H1 (cell line): ENCODE measurements around the gene CHD6. TPM values are rescaled to one million over a fixed set of nuclear protein-coding genes. Genes with fewer than 3 reads are reported as not detected.

Experiments
- EZH2 ChIP-seq: fragments of 200-600 bp; sonication (generic); IDR thresholded peaks from 2 replicates; pipeline ENCODE4 v1.7.1; 2012; ENCODE audit warnings: low read depth, mild to moderate bottlenecking, moderate library complexity, low read length, inconsistent platforms; ENCODE audit not compliant: severe bottlenecking
- HDAC2 ChIP-seq, 2 experiments: fragments of 300-600 bp in 1 of 2; sonication (generic) in 1 of 2; IDR thresholded peaks; 2 replicates each; pipeline ENCODE4 v1.6.1; 2011 to 2012; ENCODE audit warnings: low read depth in 2 of 2, low read length in 2 of 2, mild to moderate bottlenecking in 2 of 2, moderate library complexity in 2 of 2, borderline replicate concordance in 1 of 2, inconsistent platforms in 1 of 2
- SIX5 ChIP-seq: IDR thresholded peaks from 2 replicates; pipeline ENCODE4 v1.6.1; 2011; ENCODE audit warnings: mild to moderate bottlenecking, low read depth, low read length
- polyA plus RNA-seq, 7 experiments: library from polyadenylated mRNA; depleted of rRNA in 3 of 7; stranded (reverse) in 5 of 7; unstranded in 2 of 7; fragments of >200 nt in 5 of 7; fragments of 200-250 nt in 2 of 7; gene quantifications; 1 replicate in 5 of 7; 2 replicates in 1 of 7; 4 replicates in 1 of 7; pipeline versions ENCODE4 v1.2.1 to v1.2.3, GENCODE V29; 2011 to 2013; ENCODE audit warnings: missing spikeins in 2 of 7, mixed read lengths in 2 of 7
- total RNA-seq: library from RNA; stranded (reverse); fragmentation: NEBNext Ultra II Directional; extraction: Animal tissue kit (Norgen Biotek cat#: 25700); gene quantifications from 2 replicates; pipeline ENCODE4 v1.2.1, GENCODE V29; 2021

The CHD6 gene
- total and polyA plus RNA-seq, 2 of the 8 experiments (the other 6 are each of a cell fraction or from before 2014, with no cell fraction given): 11.1 to 62.9 TPM

GRCh38 chr20:41475503-41475902 is 142.7 kb downstream of the CHD6 start (continued):
- TF ChIP-seq HDAC2 (IDR thresholded peaks at IDR 0.05; ENCODE audit: borderline replicate concordance in 1 of 2, low read depth in 2 of 2, low read length in 2 of 2) (no peak), SIX5 (no peak), EZH2 (no peak)
